H9 (cell line): Measurements from ENCODE around the gene LENG1. TPM values are rescaled to one million over a fixed set of nuclear protein-coding genes. Genes with fewer than 3 reads are reported as not detected.
A peak's percentile ranks its signal among the peaks of the same experiment; 100 is the strongest.

Experiments
- DNase-seq: peaks from one replicate; pipeline ENCODE4 v3.0.0-alpha.2; 2017
- H2AFZ ChIP-seq: one replicate; pipeline ENCODE4 v1.6.1; 2013; ENCODE audit warnings: mild to moderate bottlenecking, low read length, control low read depth, moderate library complexity
- H2AK5ac ChIP-seq: 2 replicates; pipeline ENCODE4 v1.6.1; 2013; ENCODE audit warnings: low read length, control low read depth, mixed read lengths; ENCODE audit not compliant: insufficient read length
- H2BK120ac ChIP-seq: one replicate; pipeline ENCODE4 v1.6.1; 2013; ENCODE audit warnings: low read depth, mild to moderate bottlenecking, low read length, control low read depth, inconsistent platforms; ENCODE audit not compliant: poor library complexity, severe bottlenecking
- H2BK12ac ChIP-seq: 2 replicates; pipeline ENCODE4 v1.6.1; 2013; ENCODE audit warnings: low read length, control low read depth, mixed read lengths, low read depth; ENCODE audit not compliant: insufficient read length
- H2BK15ac ChIP-seq: 2 replicates; pipeline ENCODE4 v1.6.1; 2013; ENCODE audit warnings: low read depth, low read length, control low read depth
- H2BK20ac ChIP-seq: one replicate; pipeline ENCODE4 v1.6.1; 2013; ENCODE audit warnings: low read depth, mild to moderate bottlenecking, low read length, control low read depth, inconsistent platforms; ENCODE audit not compliant: poor library complexity, severe bottlenecking
- H2BK5ac ChIP-seq: 2 replicates; pipeline ENCODE4 v1.6.1; 2013; ENCODE audit warnings: low read length, control low read depth, mixed read lengths; ENCODE audit not compliant: insufficient read length
- H3K14ac ChIP-seq: 2 replicates; pipeline ENCODE4 v1.6.1; 2013; ENCODE audit warnings: low read length, control low read depth; ENCODE audit not compliant: insufficient read depth
- H3K18ac ChIP-seq: 2 replicates; pipeline ENCODE4 v1.6.1; 2013; ENCODE audit warnings: low read depth, mild to moderate bottlenecking, mixed read lengths, low read length, control low read depth; ENCODE audit not compliant: insufficient read length
- H3K23ac ChIP-seq: 2 replicates; pipeline ENCODE4 v1.6.1; 2013; ENCODE audit warnings: low read length, control low read depth, mixed read lengths, low read depth; ENCODE audit not compliant: insufficient read length
- H3K23me2 ChIP-seq: 2 replicates; pipeline ENCODE4 v1.6.1; 2013; ENCODE audit warnings: low read depth, mild to moderate bottlenecking, mixed read lengths, low read length, control low read depth; ENCODE audit not compliant: insufficient read length, poor library complexity, severe bottlenecking
- H3K27ac ChIP-seq: 2 replicates; pipeline ENCODE4 v1.5.1; 2013; ENCODE audit warnings: low read length, control low read depth, mixed read lengths, low read depth; ENCODE audit not compliant: insufficient read length
- H3K27me3 ChIP-seq: 2 replicates; pipeline ENCODE4 v1.6.1; 2013; ENCODE audit warnings: low read length, control low read depth, inconsistent platforms; ENCODE audit not compliant: insufficient read depth
- H3K4ac ChIP-seq: 2 replicates; pipeline ENCODE4 v1.6.1; 2013; ENCODE audit warnings: low read depth, mild to moderate bottlenecking, control low read depth, inconsistent platforms, low read length, moderate library complexity
- H3K4me1 ChIP-seq: 2 replicates; pipeline ENCODE4 v1.6.1; 2013; ENCODE audit warnings: low read length, control low read depth, inconsistent platforms; ENCODE audit not compliant: insufficient read depth
- H3K4me2 ChIP-seq: 2 replicates; pipeline ENCODE4 v1.6.1; 2013; ENCODE audit warnings: low read length, control low read depth, mixed read lengths; ENCODE audit not compliant: insufficient read length, insufficient read depth
- H3K56ac ChIP-seq: 2 replicates; pipeline ENCODE4 v1.6.1; 2013; ENCODE audit warnings: low read depth, mild to moderate bottlenecking, mixed read lengths, low read length, control low read depth; ENCODE audit not compliant: insufficient read length
- H3K79me1 ChIP-seq: 2 replicates; pipeline ENCODE4 v1.6.1; 2013; ENCODE audit warnings: low read depth, mild to moderate bottlenecking, moderate library complexity, low read length, control low read depth, inconsistent platforms; ENCODE audit not compliant: insufficient read depth, poor library complexity, severe bottlenecking
- H3K79me2 ChIP-seq: 2 replicates; pipeline ENCODE4 v1.6.1; 2013; ENCODE audit warnings: low read length, control low read depth, inconsistent platforms; ENCODE audit not compliant: insufficient read depth
- H3K9ac ChIP-seq: 2 replicates; pipeline ENCODE4 v1.6.1; 2013; ENCODE audit warnings: low read length, control low read depth, mixed read lengths; ENCODE audit not compliant: insufficient read length; ENCODE audit errors: extremely low read depth
- H3K9me3 ChIP-seq: one replicate; pipeline ENCODE4 v1.6.1; 2013; ENCODE audit warnings: low read depth, low read length, inconsistent platforms; ENCODE audit not compliant: control insufficient read depth
- H3T11ph ChIP-seq: one replicate; pipeline ENCODE4 v1.6.1; 2013; ENCODE audit warnings: mild to moderate bottlenecking, low read length, control low read depth, inconsistent platforms
- H4K20me1 ChIP-seq: one replicate; pipeline ENCODE4 v1.6.1; 2013; ENCODE audit not compliant: control insufficient read depth, insufficient read length, insufficient read depth
- H4K5ac ChIP-seq: 2 replicates; pipeline ENCODE4 v1.6.1; 2013; ENCODE audit warnings: low read depth, mild to moderate bottlenecking, mixed read lengths, low read length, control low read depth; ENCODE audit not compliant: insufficient read length
- H4K8ac ChIP-seq: replicated peaks from 2 replicates; pipeline ENCODE4 v1.6.1; 2013; ENCODE audit warnings: low read length, control low read depth, mixed read lengths, low read depth; ENCODE audit not compliant: insufficient read length
- H4K91ac ChIP-seq: 2 replicates; pipeline ENCODE4 v1.6.1; 2013; ENCODE audit warnings: low read depth, mild to moderate bottlenecking, moderate library complexity, mixed read lengths, low read length, control low read depth; ENCODE audit not compliant: insufficient read length
- H3K27ac Mint-ChIP-seq, 3 experiments: 2 replicates in 2 of 3; 3 replicates in 1 of 3; pipeline ENCODE4 v1.8.0; 2020 to 2021; ENCODE audit warnings: mixed read lengths in 3 of 3, mild to moderate bottlenecking in 1 of 3, moderate library complexity in 1 of 3
- H3K27me3 Mint-ChIP-seq: 2 replicates; pipeline ENCODE4 v1.8.0; 2021; ENCODE audit warnings: low read depth, mild to moderate bottlenecking, moderate library complexity, mixed read lengths
- H3K36me3 Mint-ChIP-seq, 3 experiments: 2 replicates in 2 of 3; 3 replicates in 1 of 3; pipeline ENCODE4 v1.8.0; 2020 to 2021; ENCODE audit warnings: low read depth in 3 of 3, mixed read lengths in 3 of 3; ENCODE audit not compliant: insufficient read depth in 1 of 3
- H3K4me1 Mint-ChIP-seq, 2 experiments: 2 replicates each; pipeline ENCODE4 v1.8.0; 2020; ENCODE audit warnings: mixed read lengths in 2 of 2
- H3K4me3 Mint-ChIP-seq, 2 experiments: 2 replicates in 1 of 2; 3 replicates in 1 of 2; pipeline ENCODE4 v1.8.0; 2020 to 2021; ENCODE audit warnings: mild to moderate bottlenecking in 2 of 2, mixed read lengths in 2 of 2, moderate library complexity in 1 of 2
- H3K9me3 Mint-ChIP-seq, 2 experiments: 2 replicates in 1 of 2; 3 replicates in 1 of 2; pipeline ENCODE4 v1.8.0; 2020; ENCODE audit warnings: mild to moderate bottlenecking in 2 of 2, mixed read lengths in 2 of 2, moderate library complexity in 1 of 2
- WGBS: extraction: QIAGEN DNeasy Blood & Tissue Kit; methylation state at CpG from one replicate; pipeline ENCODE4 v1.1.7; 2013; ENCODE audit warnings: missing lambda C conversion rate, low lambda C conversion rate, mixed read lengths; ENCODE audit not compliant: insufficient read length; ENCODE audit errors: extremely low coverage; 5-methylcytosine and 5-hydroxymethylcytosine counted together
- total RNA-seq: library from RNA; stranded (reverse); gene quantifications from 2 replicates; pipeline ENCODE4 v1.2.1, GENCODE V29; 2021
- TF ChIP-seq, protein P1 (sequence below): fragments of 200-600 bp; sonication (generic); conservative IDR thresholded peaks from 3 replicates; pipeline ENCODE4 v1.8.0; 2021; ENCODE audit warnings: antibody characterized with exemption, mild to moderate bottlenecking

The LENG1 gene
- total RNA-seq, 1 experiment from 2014 or later = 7.1 TPM

DNA sequence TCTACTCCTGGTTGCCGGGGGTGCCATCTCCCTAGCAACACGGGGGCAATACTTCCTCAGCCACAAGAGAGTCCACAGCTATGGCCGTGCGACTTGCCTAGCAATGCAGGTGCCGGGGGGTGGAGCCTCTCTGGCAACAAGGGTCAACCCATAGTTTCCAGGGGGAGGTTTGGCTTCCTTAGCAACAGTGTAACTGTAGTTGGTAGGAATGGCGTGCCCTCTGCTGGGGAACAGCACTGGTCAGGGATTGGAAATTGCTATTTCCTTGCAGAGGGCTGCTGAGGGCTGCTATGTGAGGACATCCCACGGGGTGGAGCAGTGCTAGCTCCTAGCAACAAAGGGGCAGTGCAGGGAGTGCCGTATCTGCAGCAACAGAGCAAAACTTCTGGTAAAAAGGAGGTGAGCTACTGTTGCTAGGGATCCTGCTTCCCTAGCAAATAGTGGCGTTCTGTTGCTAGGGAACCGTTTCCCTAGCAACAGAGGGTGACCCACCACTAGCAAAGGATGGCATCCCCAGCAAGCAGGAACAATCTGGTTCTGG is 20.5 kb upstream of the LENG1 start:
- peaks cover 0 to 11% of the 10 kb centered on the region in 2 experiments; a peak in 2 of 4 replicates for H3K4me1 Mint-ChIP-seq
- Histone ChIP-seq H2BK12ac (no peak overlapping the region), H2AFZ (no peak overlapping the region), H2BK5ac (no peak overlapping the region), H4K91ac (no peak overlapping the region), H3K27ac (no peak overlapping the region), H2BK20ac (no peak overlapping the region), H3K23me2 (no peaks in the 10 kb centered on the region), H4K5ac (no peak overlapping the region), H4K20me1 (no peaks in the 10 kb centered on the region), H3K56ac (no peak overlapping the region), H3K79me2 (no peaks in the 10 kb centered on the region), H3K9ac (no peak overlapping the region), H3K27me3 (no peaks in the 10 kb centered on the region), H3T11ph (no peak overlapping the region), H4K8ac (no peak overlapping the region), H3K79me1 (no peaks in the 10 kb centered on the region), H3K23ac (no peak overlapping the region), H2BK15ac (no peak overlapping the region), H2AK5ac (no peak overlapping the region), H3K9me3 (no peaks in the 10 kb centered on the region), H3K18ac (no peak overlapping the region), H3K4ac (no peak overlapping the region), H2BK120ac (no peak overlapping the region), H3K4me1 (no peaks in the 10 kb centered on the region), H3K14ac (no peak overlapping the region), H3K4me2 (no peak overlapping the region)
- peak overlapping the region in 1 of 2 experiments; percentile 65; a peak in 2 of 5 replicates for H3K4me3 Mint-ChIP-seq
- peaks cover 22 to 46% (median 34%) of the 10 kb centered on the region in 3 experiments; a peak in 6 of 7 replicates for H3K36me3 Mint-ChIP-seq
- peak overlapping the region in 2 of 3 experiments; percentile 64 to 72; a peak in 3 of 7 replicates for H3K27ac Mint-ChIP-seq
- WGBS = no CpG with 5 or more reads among the region's 10 CpGs
- H3K27me3 Mint-ChIP-seq = no peaks in the 10 kb centered on the region
- H3K9me3 Mint-ChIP-seq = no peaks in the 10 kb centered on the region; a peak in 1 of 5 replicates
- TF ChIP-seq, protein P1, sequence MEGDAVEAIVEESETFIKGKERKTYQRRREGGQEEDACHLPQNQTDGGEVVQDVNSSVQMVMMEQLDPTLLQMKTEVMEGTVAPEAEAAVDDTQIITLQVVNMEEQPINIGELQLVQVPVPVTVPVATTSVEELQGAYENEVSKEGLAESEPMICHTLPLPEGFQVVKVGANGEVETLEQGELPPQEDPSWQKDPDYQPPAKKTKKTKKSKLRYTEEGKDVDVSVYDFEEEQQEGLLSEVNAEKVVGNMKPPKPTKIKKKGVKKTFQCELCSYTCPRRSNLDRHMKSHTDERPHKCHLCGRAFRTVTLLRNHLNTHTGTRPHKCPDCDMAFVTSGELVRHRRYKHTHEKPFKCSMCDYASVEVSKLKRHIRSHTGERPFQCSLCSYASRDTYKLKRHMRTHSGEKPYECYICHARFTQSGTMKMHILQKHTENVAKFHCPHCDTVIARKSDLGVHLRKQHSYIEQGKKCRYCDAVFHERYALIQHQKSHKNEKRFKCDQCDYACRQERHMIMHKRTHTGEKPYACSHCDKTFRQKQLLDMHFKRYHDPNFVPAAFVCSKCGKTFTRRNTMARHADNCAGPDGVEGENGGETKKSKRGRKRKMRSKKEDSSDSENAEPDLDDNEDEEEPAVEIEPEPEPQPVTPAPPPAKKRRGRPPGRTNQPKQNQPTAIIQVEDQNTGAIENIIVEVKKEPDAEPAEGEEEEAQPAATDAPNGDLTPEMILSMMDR = peak; percentile 75
- DNase-seq = peak; percentile 98
